GM19023 (cell line): ENCODE data around the gene ANXA7.
"Not testable (repeated sequence)": the region's sequence is repeated elsewhere in the genome, so short reads cannot be mapped to it uniquely, and the experiment has no call there.

Experiments used
- ATAC-seq: cut with Tn5 transposase; IDR thresholded peaks from one replicate; pipeline ENCODE4 v1.9.1; 2021; ENCODE audit warnings: mild to moderate bottlenecking, moderate library complexity; ENCODE audit not compliant: unreplicated experiment

ANXA7 gene

DNA sequence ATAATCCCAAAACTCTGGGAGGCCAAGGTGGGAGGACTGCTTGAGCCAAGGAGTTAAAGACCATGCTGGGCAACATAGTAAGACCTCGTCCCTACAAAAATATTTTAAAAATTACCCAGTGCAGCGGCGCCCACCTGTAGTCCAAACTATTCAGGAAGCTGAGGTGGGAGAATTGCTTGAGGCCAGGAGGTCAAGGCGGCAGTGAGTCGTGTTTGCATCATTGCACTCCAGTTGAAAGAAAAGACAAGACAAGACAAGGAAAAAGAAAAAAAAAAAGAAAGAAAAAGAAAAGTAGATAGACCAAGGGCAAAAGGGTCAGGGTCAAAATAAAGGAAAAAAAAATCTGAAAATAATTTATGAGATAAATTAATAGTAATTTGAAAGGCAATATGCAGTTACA, 5.8 kb downstream of the ANXA7 start:
- ATAC-seq: no peak

DNA sequence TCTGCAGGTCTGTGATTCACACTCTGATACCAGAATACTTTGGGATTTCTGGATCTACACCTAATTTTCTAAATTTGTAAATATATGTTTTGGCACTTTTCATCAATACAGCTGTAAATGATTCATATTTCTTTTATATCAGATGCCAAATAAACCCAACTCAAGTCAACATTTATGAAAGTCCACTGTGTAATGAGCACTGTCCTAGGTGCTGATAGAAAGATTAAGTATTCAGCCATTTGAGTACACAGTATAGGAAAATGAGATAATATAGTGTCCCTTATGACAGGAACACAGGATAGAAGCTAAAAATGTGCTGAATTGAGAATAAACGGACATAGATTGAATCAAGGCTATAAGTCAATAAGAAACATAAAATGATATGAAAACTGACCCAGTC, 6.4 kb downstream of the ANXA7 start:
- no peak for ATAC-seq

DNA sequence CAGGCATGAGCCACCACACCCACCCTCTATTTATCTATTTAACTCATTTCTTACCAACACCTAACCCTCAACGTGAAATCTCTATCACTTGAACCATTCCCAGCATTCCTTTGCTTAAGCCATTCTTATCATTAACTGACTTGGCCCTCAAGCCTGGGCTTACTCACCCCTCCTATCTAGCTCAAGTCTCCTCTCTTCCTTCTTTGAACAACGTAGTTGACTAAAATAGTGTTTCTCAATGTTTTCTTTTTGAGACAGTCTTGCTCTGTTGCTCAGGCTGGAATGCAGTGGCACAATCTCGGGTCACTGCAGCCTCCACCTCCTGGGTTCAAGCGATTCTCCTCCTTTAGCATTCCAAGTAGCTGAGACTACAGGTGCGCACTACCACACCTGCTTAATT, 7.0 kb downstream of the ANXA7 start:
- ATAC-seq: no peak

GRCh38 chr10:73405556-73405955, 8.3 kb downstream of the ANXA7 start:
- ATAC-seq: no peak

GRCh38 chr10:73404690-73405089, 9.2 kb downstream of the ANXA7 start:
- ATAC-seq: no peak

GRCh38 chr10:73401636-73402035, 12.2 kb downstream of the ANXA7 start:
- ATAC-seq: no peak

DNA sequence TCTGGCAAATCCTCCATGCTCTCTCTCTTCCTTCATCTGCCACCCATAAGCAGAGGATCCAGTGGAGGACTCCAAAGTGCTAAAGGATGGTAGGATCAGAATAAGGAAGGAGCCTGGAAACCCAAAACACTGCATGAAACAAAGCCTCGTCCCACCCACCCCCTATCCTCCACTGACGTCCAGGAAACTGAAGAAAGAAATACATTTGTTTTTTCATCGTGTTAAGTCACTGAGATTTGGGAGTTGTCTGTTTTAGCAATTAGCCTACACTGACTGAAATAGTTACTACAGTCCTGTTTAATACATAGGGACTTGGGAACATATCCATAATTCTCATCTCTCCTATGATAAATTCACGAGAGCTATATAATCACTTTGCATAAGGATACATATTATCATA, 14.8 kb downstream of the ANXA7 start:
- no peak for ATAC-seq

GRCh38 chr10:73398024-73398423, 15.8 kb downstream of the ANXA7 start:
- no peak for ATAC-seq

DNA sequence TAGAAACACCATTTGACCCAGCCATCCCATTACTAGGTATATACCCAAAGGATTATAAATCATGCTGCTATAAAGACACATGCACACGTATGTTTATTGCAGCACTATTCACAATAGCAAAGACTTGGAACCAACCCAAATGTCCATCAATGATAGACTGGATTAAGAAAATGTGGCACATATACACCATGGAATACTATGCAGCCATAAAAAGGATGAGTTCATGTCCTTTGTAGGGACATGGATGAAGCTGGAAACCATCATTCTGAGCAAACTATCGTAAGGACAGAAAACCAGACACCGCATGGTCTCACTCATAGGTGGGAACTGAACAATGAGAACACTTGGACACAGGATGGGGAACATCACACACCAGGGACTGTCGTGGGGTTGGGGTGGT, 19.5 kb downstream of the ANXA7 start:
- not testable (repeated sequence) for ATAC-seq

GRCh38 chr10:73388228-73388627, 25.6 kb downstream of the ANXA7 start:
- no peak for ATAC-seq

DNA sequence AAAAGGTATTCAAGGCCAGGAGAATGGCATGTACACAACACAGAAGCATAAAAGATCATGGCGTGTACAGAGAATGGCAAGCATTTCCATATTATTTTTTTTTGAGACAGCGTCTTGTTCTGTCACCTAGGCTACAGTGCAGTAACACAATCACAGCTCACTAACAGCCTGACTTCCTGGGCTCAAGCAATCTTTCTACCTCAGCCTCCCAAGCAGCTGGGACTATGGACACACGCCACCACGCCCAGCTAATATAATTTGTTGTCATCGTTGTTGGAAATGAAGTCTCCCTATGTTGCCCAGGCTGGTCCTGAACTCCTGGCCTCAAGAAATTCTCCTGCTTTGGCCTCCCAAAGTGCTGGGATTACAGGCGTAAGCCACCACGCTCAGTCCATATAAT, 27.3 kb downstream of the ANXA7 start:
- no peak for ATAC-seq

DNA sequence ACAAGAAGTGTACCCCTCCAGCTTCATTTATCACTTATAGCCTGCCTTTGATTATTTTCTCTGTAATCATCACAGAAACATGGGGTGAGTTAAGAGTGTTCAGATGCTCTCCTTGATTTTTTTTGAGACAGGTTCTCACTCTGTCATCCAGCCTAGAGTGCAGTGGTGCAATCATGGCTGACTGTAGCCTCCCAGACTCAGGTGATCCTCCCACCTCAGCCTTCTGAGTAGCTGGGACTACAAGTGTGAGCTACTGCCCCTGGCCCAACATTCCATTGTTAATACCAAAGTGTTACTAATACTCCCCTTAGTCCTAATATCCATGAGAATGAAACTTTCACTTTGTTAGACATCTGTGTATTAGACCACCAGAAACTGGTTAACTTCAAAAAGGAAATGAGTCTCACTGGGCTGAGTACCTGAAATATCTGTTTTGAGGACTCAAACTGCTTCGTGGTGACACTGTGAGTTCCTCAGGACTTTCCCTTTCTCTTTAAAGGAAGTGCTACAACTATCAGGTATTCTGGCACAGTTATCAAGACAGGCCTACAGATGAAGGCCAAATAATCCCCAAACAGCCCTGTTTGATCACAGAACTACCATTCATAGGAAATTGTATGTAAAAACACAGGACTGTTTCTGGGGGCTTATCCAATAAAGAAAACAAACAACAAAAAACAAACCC, 34.7 kb downstream of the ANXA7 start:
- ATAC-seq: no peak

DNA sequence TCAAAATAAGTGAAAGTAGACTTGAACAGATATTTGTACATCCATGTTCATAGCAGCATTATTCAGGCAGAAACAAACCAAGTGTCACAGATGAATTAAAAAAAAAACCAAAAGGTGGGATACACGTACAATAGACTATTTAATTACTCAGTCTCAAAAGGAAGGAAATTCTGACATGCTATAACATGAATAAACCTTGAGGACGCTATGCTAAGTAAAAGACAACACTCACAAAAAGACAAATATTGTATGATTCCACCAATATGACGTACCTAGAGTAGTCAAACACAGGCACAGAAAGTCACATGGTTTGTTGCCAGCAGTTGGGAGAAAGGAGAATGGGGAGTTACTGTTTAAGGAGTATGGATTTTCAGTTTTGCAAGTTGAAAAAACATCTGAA, 37.2 kb downstream of the ANXA7 start:
- no peak for ATAC-seq

DNA sequence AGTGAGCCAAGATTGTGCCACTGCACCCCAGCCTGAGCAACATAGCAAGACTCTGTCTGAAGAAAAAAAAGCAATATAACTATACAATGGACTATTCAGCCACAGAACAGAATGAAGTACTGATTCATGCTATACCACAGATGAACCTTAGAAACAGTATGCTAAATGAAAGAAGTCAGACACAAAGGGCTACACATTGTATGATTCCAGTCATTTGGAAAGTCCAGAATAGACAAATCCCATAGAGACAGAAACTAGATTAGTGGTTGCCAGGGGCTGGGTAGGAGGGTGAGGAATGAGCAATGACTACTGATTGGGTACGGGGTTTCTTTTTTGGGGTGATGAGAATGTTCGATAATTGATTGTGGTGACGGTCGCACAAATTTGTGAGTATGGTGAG, 45.6 kb downstream of the ANXA7 start:
- ATAC-seq: no peak

DNA sequence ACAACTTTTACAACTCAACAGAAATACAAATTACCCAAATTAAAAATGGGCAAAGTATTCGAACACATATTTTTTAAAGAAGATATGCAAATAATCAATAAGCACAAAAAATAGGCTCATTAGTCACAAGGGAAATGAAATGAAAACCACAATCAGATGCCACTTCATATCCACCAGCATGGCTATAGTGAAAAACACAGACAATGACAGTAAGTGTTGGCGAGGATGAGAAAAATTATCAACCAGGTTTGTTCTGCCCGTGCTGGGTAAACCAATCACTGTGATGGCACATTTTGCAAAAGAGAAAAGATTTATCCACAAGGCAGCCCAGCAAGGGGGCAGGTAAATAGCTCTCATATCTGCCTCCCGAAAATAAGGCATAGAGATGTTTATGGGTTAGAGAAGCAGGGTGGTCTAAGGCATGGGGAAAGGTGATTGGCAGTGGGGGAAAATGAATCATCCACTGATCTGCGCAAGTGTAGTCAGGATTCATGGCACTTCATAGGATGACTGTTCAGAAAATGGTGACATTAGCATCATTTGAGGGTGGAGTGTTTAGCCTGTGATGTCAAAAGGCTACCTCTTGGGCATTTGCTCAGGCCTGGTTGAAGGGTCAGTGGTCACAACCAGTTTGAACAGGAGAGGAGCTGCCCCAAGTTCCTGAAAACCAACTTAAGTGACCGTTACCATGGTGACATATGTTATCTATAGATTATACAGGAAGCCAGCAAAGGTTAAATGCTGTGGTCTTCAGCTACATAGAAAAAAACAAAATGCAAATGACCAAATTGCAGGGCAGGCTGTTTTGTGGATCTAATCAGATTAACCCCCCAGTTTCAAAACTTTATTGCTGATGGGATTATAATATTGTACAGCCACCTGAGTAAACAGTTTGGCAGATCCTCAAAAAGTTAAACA, 47.2 kb downstream of the ANXA7 start:
- ATAC-seq: no peak

GRCh38 chr10:73364964-73365363, 48.9 kb downstream of the ANXA7 start:
- no peak for ATAC-seq

- no peak for ATAC-seq
Observed at GRCh38 chr10:73359492-73359891, 54.4 kb downstream of the ANXA7 start.

GRCh38 chr10:73358331-73359279, 55.3 kb downstream of the ANXA7 start, which contains the start of gene CFAP70:
Gene CFAP70, minus strand, starts transcription at chr10:73358864. Its CDS starts 4,068 bp downstream, at chr10:73354796.
- ATAC-seq: peak; percentile 90

DNA sequence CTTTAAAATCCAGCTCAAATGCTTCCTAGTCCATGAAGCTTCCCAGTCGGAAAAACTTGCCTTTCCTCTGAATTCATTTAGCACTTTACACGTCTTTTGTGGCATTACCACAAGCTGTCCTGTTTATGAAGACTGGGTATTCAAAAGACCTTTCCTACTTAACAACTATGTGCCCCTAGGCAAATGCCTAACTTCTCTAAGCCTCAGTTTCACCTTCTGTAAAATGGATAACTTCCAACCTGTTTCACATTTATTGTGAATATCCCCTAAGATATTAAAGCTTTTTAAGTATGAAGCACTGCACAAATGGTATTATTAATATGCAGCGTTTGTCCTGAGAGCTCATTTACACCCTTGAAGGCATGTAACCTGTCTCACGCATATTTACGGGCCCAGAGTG, 56.0 kb downstream of the ANXA7 start:
- ATAC-seq: no peak

- ATAC-seq: no peak
Observed at GRCh38 chr10:73357166-73357565, 56.7 kb downstream of the ANXA7 start.

- no peak for ATAC-seq
Observed at GRCh38 chr10:73344269-73344668, 69.6 kb downstream of the ANXA7 start.
